ENCODE data around the gene COPS6.
"Not testable (repeated sequence)": the region's sequence is repeated elsewhere in the genome, so short reads cannot be mapped to it uniquely, and the experiment has no call there.

COPS6 gene

GRCh38 chr7:100128637-100128963 lies 39.8 kb downstream of the COPS6 start:
- H3K27ac ChIP-seq (ENCODE audit: poor library complexity, severe bottlenecking) = no peak overlapping the region
- H3K36me3 ChIP-seq (ENCODE audit: low read depth) = no peaks in the 10 kb centered on the region
- no peak overlapping the region for H3K4me3 ChIP-seq (ENCODE audit: severe bottlenecking)
- H3K4me1 ChIP-seq (ENCODE audit: insufficient read depth, poor library complexity, severe bottlenecking) = peaks cover 5% of the 10 kb centered on the region
- TF ChIP-seq CTCF (IDR thresholded peaks at IDR 0.05; ENCODE audit: poor library complexity, severe bottlenecking) = no peak
- ATAC-seq (ENCODE audit: low read depth) (no peak), DNase-seq (ENCODE audit: low spot score) (no peak)
- H3K9me3 ChIP-seq (ENCODE audit: severe bottlenecking) = no peaks in the 10 kb centered on the region
- H3K27me3 ChIP-seq (ENCODE audit: insufficient read depth, poor library complexity, severe bottlenecking) = no peaks in the 10 kb centered on the region

GRCh38 chr7:100130220-100130607 lies 41.4 kb downstream of the COPS6 start:
- H3K4me1 ChIP-seq (ENCODE audit: insufficient read depth, poor library complexity, severe bottlenecking); ATAC-seq (ENCODE audit: low read depth); H3K27ac ChIP-seq (ENCODE audit: poor library complexity, severe bottlenecking); H3K36me3 ChIP-seq (ENCODE audit: low read depth); H3K27me3 ChIP-seq (ENCODE audit: insufficient read depth, poor library complexity, severe bottlenecking); H3K4me3 ChIP-seq (ENCODE audit: severe bottlenecking); H3K9me3 ChIP-seq (ENCODE audit: severe bottlenecking); DNase-seq (ENCODE audit: low spot score): not testable (repeated sequence)

- peak; percentile 78 for TF ChIP-seq CTCF (IDR thresholded peaks at IDR 0.05; ENCODE audit: poor library complexity, severe bottlenecking)
- no peak overlapping the region for H3K4me3 ChIP-seq (ENCODE audit: severe bottlenecking)
- DNase-seq (ENCODE audit: low spot score) (no peak), ATAC-seq (ENCODE audit: low read depth) (no peak)
- no peak overlapping the region for H3K27ac ChIP-seq (ENCODE audit: poor library complexity, severe bottlenecking)
- H3K36me3 ChIP-seq (ENCODE audit: low read depth) = no peaks in the 10 kb centered on the region
- H3K27me3 ChIP-seq (ENCODE audit: insufficient read depth, poor library complexity, severe bottlenecking) = no peaks in the 10 kb centered on the region
- H3K9me3 ChIP-seq (ENCODE audit: severe bottlenecking) = no peaks in the 10 kb centered on the region
- peaks cover 1% of the 10 kb centered on the region for H3K4me1 ChIP-seq (ENCODE audit: insufficient read depth, poor library complexity, severe bottlenecking)
Measured at GRCh38 chr7:100130608-100131453, 42.1 kb downstream of the COPS6 start.

- H3K36me3 ChIP-seq (ENCODE audit: low read depth) = no peaks in the 10 kb centered on the region
- no peaks in the 10 kb centered on the region for H3K9me3 ChIP-seq (ENCODE audit: severe bottlenecking)
- no peak overlapping the region for H3K27ac ChIP-seq (ENCODE audit: poor library complexity, severe bottlenecking)
- no peak overlapping the region for H3K4me3 ChIP-seq (ENCODE audit: severe bottlenecking)
- H3K4me1 ChIP-seq (ENCODE audit: insufficient read depth, poor library complexity, severe bottlenecking) = no peaks in the 10 kb centered on the region
- ATAC-seq (ENCODE audit: low read depth) (no peak; the same call in 2 of the 3 replicates), DNase-seq (ENCODE audit: low spot score) (no peak)
- no peak for TF ChIP-seq CTCF (IDR thresholded peaks at IDR 0.05; ENCODE audit: poor library complexity, severe bottlenecking)
- H3K27me3 ChIP-seq (ENCODE audit: insufficient read depth, poor library complexity, severe bottlenecking) = no peaks in the 10 kb centered on the region
Measured at GRCh38 chr7:100132126-100132525, 43.4 kb downstream of the COPS6 start.

- Histone ChIP-seq H3K9me3 (ENCODE audit: severe bottlenecking) (no peaks in the 10 kb centered on the region), H3K4me3 (ENCODE audit: severe bottlenecking) (no peak overlapping the region), H3K27me3 (ENCODE audit: insufficient read depth, poor library complexity, severe bottlenecking) (no peaks in the 10 kb centered on the region), H3K27ac (ENCODE audit: poor library complexity, severe bottlenecking) (no peak overlapping the region), H3K4me1 (ENCODE audit: insufficient read depth, poor library complexity, severe bottlenecking) (no peaks in the 10 kb centered on the region), H3K36me3 (ENCODE audit: low read depth) (no peaks in the 10 kb centered on the region)
- peak; percentile 90 for ATAC-seq (ENCODE audit: low read depth)
- peak; percentile 90 for TF ChIP-seq CTCF (IDR thresholded peaks at IDR 0.05; ENCODE audit: poor library complexity, severe bottlenecking)
- no peak for DNase-seq (ENCODE audit: low spot score)
Measured at GRCh38 chr7:100132697-100133151, 44.0 kb downstream of the COPS6 start.

All from RWPE2 (cell line).